GM19043 (cell line): ENCODE data around the gene RASAL1.
A peak's percentile ranks its signal among the peaks of the same experiment; 100 is the strongest.

ENCODE experiments used
- ATAC-seq: cut with Tn5 transposase; IDR thresholded peaks from one replicate; pipeline ENCODE4 v1.9.1; 2021; ENCODE audit warnings: low read depth; ENCODE audit not compliant: unreplicated experiment

The RASAL1 gene, protein sequence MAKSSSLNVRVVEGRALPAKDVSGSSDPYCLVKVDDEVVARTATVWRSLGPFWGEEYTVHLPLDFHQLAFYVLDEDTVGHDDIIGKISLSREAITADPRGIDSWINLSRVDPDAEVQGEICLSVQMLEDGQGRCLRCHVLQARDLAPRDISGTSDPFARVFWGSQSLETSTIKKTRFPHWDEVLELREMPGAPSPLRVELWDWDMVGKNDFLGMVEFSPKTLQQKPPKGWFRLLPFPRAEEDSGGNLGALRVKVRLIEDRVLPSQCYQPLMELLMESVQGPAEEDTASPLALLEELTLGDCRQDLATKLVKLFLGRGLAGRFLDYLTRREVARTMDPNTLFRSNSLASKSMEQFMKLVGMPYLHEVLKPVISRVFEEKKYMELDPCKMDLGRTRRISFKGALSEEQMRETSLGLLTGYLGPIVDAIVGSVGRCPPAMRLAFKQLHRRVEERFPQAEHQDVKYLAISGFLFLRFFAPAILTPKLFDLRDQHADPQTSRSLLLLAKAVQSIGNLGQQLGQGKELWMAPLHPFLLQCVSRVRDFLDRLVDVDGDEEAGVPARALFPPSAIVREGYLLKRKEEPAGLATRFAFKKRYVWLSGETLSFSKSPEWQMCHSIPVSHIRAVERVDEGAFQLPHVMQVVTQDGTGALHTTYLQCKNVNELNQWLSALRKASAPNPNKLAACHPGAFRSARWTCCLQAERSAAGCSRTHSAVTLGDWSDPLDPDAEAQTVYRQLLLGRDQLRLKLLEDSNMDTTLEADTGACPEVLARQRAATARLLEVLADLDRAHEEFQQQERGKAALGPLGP

DNA sequence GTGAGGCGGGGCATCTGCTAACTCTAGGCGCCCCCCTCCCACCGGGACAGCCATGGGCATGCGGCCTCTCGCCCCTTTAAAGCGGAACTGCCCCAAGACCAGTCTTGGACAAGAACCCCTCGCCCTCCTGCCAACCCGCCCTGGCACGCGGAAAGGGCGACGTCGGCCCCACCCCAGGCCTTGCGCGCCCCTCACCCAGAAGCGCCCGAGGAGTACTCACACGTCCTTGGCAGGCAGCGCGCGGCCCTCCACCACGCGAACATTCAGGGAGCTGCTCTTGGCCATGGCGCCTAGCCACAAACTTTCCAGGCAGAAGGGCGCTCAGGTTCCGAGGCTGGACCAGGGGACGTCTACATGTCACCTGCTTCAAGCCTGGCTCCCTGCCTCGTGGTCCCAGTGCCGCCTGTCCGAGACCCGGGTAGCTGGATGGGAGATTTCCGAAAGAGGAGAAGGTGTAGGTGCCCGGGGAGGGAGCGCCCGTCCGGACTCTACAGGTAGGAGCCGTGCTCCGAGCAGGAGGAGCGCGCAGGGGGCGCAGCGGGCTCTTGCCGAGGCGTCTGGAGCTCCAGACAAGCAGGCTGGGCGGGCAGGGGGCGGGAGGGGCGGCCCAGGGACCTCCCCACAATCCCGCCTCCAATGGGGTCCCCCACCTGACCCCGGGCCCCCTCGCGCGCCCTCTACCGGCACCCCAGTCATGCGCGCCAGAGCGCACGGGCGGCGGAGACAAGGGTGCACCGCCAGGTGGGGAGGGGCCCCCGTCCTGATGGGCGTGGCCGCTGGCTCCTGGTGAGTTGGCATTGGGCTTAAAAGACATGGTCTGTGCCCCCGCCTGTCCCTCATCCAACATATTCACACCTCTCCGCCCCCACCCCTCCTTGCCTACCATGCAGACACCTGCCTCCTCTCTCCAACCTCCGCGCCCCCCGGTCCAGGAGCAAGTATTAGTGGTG lies at the start of gene RASAL1:
Gene RASAL1, minus strand, starts transcription at position 584 of the 950 bp plus-strand sequence. Its CDS starts 299 bp downstream, at position 285.
- no peak for ATAC-seq

DNA sequence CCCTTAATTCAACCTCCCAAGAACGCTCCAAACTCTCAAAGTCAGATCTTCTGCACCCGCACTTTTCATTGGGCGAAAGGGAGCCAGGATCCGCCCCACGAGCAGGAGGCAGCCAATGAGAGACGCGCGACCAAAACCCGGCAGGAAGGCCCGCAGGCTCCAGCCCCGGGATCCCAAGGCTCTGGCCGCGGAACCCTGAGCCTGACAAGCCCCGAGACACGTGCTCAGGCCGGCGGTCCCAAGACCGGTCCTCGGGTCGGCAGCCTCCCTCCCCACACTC lies 49.3 kb upstream of the RASAL1 start:
- ATAC-seq, result peak; percentile 74

DNA sequence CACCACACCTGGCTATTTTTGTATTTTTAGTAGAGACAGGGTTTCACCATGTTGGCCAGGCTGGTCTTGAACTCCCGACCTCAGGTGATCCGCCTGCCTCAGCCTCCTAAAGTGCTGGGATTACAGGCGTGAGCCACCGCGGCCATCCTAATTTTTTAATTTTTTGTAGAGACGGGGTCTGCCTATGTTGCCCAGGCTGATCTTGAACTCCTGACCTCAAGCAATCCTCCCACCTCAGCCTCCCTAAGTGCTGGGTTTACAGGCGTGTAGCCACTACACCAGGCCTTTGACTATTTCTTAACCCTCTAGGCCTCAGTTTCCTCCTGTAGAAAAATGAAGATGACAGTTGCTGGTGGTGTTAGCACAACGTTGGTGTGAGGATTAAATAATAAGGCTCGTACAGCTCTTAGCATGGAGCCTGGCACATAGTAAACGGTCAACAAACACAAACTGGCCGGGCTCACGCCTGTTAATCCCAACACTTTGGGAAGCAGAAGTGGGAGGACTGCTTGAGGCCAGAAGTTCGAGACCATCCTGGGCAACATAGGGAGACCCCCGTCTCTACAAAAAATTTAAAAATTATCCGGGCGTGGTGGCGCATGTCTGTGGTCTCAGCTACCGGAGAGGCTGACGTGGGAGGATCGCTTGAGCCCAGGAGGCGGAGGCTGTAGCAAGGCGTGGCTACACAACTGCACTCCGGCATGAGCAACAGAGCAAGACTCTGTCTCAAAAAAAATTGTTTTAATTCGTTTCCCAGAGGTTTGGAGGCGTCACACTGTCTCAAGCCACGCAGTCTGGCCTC lies 48.7 kb upstream of the RASAL1 start:
- ATAC-seq, result peak; percentile 38

DNA sequence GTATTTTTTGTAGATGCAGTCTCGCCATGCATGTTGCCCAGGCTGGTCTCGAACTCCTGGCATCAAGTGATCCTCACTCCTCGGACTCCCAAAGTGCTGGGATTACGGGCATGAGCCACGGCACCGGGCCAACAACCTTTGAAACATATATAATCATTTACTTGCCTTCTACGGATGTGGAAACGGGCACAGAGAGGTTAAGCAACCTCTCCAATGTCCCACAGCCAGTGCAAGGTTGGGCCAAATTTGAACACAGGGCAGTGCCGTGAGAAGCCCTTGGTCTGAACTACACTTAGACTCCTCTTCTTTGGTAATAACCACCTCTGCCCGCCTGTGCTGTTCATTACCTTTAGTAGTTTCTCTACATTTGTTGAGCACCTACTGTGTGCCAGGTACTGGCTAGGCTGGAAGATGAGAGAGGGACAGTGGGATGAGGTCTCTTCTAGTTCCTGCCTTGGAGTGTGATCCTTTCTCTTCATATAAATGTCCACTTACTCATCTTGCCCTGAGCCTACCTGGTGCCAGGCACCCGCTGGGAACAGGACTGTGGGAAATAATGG lies 47.5 kb upstream of the RASAL1 start:
- no peak for ATAC-seq

DNA sequence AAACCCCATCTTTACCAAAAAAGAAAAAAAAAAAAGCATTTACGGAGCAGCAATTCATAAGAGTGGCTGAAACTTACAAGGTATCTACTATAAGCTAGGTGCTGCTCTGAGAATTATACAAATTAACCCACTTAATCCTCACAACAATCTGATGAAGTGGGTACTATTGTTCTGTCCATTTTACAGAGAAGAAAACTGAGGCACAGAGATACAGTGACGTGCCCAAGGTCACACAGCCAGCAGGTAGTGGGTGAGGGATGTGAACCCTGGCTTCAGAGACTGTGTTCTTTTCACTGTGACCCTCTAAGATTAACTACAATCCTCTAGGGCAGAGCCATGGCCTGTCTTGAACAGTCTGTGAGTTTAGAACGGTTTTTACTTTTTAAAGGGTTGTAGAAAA lies 46.4 kb upstream of the RASAL1 start:
- ATAC-seq, result no peak

DNA sequence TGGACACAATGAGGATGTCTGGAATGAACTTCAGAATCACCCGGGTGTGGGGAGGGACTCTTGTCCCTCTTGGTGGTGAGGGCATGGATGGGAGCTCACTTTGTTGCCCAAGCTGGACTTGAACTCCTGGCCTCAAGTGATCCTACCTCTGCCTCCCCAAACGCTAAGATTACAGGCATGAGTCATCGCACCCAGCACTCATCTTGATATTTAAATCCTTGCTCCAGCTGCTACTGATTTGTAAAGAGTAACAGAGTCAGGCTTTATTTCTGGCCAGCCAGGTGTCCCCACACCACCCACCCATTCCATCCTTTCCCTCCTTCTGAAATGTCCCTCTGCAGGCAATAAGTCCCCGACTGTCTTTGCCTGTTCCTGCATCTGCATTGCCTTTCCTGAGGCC lies 44.8 kb upstream of the RASAL1 start:
- ATAC-seq, result no peak

DNA sequence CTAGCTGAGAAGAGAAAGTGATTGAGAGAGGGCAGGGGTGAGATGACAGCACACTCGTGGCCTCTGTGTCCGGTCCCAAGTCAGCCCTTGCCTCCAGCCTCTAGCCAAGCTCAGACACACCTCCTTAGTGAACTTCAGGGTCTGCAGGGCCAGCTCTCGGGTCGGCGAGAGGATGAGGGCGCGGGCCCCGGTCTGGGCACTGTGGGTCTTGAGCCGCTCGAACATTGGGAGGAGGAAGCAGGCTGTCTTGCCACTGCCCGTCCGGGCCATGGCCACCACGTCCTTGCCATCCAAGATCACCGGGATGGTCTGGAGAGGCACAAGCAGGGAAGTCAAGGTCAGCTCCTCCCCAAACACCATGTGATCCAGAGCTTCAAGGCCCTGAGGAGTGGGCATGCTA lies 43.5 kb upstream of the RASAL1 start:
- no peak for ATAC-seq

DNA sequence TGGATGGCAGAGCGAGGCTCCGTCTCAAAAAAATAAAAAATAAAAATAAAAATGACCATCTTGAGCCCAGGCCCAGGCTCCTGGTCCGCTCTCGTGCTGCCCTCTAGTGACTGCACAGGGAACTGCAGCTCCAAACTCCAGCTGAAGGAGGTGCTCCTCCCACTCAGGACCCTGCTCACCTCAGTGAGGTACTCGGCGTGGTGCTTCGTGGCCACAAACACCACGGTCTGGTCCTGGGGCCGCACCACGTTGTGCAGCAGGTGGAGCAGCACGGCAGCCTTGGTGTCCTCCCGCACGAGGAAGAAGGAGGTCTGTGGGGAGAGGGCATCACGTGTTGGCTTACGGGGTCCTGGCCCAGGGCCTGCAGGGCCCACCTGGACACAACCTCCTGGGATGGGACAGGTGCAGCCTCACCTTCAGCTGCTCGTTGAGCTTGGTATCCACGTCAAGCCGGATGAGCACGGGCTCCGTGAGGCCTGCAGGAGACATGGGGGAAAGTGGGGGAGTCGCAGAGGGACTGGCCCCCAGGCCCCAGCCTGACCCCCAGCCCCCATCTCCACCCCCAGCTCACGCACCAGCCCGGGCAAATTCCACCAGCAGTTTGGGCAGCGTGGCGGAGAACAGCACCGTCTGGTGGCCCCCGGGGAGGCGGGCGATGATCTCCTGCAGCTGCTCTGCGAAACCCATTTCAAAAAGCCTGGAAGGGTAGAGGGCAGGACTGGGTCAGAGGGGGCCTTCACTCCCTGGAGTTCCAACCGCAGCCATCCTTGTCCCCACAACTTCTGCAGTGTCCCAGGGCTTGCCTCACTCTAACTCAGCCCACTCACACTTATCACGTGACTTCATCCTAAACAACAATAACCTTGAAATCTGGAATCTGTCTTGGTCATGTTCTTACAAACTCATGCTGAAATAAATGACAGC lies 39.2 kb upstream of the RASAL1 start:
- ATAC-seq, result no peak

DNA sequence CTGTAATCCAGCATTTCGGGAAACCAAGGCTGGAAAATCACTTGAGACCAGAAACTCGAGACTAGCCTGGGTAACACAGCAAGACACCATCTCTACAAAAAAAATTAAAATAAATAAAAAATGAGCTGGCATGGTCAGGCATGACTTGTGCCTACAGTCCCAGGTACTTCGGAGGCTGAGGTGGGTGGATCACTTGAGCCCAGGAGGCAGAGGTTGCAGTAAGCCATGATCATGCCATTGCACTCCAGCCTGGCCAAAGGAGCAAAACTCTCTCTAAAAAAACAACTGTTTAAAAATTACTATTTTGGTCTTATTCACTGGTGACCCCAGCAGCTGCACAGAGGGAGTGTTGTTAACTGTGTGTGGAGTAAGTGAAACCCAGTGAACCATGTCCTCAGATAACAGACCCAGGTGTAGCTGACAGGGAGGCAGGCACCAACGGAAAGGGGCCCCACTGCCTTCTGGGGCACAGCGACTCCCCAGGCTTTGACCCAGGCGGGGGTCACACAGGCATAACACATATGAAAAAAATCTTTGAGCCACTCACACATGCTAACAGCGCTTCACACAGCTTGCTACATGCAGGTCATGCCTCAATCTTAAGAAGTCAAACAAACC lies 37.6 kb upstream of the RASAL1 start:
- peak; percentile 82 for ATAC-seq

DNA sequence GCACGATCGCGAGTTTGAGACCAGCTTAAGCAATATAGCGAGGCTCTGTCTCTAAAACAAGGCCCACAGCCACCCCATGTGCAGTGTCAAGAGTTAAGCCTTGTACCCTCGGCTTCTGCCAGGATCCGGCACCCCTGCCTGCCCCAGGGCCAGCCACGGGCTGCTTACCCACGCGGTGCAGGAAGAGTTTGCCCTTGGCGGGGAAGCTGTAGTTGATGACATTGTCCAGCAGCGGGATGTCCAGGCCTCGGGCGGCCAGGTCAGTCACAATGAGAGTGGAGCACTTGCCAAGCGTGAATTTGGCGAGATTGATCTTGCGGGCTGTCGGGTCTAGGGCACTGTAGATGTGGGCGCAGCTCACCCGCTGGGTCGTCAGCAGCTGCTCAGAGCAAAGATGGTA lies 36.6 kb upstream of the RASAL1 start:
- no peak for ATAC-seq

DNA sequence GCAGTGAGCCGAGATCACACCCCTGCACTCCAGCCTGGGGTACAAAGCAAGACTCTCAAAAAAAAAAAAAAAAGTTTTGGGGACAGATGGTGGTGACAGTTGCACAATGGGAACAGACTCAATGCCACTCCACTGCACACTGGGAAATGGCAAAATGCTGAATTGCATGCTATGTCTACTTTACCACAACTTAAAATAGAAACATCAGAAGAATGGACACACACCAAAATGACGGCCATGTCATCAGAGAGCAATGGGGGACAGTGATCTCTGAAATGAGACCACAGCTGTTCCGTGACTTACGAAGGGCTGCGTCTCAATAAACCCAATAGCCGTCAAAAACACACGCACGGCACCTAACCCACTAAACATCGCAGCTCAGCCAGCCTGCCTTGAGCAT lies 36.0 kb upstream of the RASAL1 start:
- ATAC-seq, result no peak

DNA sequence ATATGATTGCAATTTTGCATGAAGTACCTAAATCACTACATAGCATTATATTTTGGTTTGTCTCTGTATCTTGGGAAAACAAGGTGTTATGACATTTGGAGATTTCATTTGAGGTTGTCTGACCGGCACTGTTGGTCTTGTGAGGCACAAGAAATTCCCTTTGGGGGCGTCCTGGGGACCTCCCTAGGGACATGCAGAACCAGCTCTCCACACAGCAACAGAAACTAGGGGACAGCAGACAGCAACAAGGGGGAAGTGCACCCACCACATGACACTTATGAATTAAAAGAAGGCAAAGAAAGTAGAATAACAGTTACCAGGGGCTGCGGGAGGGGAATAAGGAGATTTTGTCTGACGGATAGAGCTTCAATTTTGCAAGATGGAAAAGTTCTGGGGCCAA lies 35.4 kb upstream of the RASAL1 start:
- no peak for ATAC-seq

DNA sequence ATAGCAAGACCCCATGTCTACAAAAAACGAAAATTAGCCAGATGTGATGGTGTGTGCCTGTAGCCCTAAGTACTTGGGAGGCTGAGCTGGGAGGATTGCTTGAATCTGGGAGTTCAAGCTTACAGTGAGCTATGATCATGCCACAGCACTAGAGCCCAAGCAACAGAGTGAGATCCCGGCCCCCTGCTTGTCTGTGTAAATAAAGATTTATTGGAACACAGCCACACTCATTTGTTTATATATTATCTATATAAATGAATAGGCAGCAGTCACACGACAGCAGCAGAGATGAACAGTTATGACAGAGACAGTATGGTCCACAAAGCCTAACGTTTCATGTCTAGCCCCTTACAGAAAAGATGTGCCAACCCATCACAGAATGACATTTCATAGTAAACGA lies 34.9 kb upstream of the RASAL1 start:
- ATAC-seq, result no peak

DNA sequence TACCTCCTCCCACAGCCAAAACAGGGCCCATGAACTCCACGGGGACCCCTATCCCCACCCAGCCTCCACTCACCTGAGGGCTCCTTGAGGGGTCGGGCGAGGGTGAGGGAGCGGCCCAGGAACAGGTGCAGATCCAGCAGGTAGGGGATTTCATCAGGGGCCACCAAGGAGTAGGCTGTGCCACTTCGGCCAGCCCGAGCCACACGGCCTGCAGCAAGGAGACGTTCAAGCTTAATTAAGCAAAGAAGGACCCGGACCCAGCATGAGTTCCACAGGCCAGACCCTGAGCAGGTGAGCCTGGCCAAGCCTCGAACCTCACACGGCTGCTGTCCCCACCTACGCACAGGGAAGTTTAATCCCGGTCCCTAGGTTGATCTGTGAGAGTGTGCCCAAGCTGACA lies 34.1 kb upstream of the RASAL1 start:
- no peak for ATAC-seq

DNA sequence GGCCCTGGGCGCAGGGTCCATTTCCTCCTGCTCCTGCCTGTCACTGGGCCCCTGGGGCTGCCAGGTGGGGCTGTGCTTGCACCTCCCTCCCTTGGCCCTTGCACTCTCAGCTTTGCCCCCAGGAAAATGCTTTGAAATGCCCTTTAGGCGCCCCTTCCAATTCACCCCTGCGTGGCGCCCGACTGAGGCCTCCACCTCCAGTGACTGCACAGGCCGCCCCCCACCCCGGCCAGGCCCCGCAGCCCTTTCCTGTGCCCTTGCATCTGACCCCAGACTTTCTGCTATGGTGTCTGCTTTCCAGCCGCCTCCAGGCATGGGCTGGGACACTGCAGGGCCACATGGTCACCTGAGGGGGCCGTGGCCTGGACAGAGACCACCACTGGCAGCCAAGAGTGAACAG lies 32.3 kb upstream of the RASAL1 start:
- ATAC-seq, result no peak

DNA sequence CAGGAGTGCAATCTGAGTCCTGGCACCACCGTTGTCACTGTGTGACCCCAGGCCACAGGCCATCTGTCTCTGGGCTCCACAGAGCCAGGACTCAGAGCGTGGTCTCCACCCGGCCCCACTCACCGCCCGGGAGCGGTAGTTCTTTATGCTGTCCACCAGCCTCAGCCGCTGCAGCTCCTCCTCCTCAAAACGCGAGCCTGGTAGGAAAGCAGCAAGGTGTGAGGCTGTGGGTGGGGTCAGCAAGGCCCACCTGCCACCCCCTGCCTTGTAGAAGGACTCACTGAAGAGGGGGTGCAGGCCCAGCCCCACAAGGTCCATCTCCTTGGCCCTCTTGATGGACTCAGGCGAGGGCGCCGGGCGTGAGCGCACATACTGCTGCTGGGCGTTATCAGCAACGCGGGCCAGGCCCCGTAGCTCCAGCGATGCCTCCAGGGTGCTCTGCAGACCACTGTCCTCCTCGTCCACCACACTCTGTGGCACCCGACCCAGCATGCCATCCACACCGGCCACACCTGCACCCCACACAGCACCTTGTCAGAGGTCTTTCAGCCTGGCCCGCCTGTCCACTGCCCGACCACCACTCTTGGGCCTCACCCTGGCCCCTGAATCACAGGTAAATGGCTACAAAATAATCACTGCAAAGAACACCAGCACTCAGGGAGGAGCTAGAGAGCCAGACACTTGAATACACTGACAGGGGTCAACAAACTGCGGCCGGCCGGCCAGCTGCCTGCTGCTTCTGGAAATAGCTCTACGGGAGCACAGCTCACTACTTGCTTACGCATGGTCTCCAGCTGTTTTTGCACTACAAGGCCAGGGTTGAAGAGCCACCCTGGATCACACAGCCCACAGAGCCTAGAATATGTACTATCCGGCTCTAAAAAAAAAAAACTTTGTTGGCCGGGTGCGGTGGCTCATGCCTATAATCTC lies 30.2 kb upstream of the RASAL1 start:
- no peak for ATAC-seq

DNA sequence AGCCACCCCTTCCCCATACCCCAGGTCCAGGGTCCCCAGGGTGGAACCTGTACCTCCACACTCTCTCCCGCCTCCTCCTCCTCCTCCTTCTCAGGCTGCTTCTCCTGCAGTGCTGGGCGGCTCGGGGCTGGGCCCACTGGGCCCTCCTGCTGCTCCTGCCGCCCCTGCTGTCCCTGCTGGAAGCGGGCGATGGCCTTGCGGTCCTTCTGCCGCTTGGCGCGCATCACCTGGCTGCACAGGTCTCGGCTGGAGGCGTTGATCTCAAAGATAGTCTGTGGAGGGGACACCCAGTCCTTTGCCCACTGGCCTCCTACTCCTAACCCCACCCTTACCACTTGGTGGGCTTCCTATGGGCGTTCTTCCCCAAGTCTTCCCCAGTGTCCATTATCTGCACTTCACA lies 28.5 kb upstream of the RASAL1 start:
- no peak for ATAC-seq

DNA sequence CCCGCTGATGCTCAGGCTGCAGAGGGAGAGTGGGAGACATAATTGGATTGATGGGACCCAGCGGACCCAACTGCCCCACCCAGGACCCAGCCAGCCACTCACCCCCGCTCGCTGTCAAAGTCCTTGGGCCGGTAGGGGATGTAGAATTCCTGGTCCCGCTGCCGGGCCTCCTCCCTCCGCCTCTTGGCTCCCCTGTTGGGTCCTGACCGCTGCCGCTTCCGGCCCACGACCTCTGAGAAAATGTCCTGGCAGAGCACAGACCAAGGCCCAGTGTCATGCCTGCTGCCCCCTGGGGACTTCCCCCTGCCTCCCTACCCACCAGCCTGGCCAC lies 27.4 kb upstream of the RASAL1 start:
- ATAC-seq, result no peak
